Right lobe of liver (tissue), 6 donors: ENCODE measurements around the gene CLCN3. TPM values are rescaled to one million over a fixed set of nuclear protein-coding genes. Genes with fewer than 3 reads are reported as not detected.

Experiments
- ATAC-seq, 4 donors: fragments of 200-7000 bp; cut with Tn5 transposase; one replicate each; pipeline ENCODE4 v1.9.1; 2020; ENCODE audit warnings: mild to moderate bottlenecking in 4 of 4, moderate library complexity in 4 of 4
- DNase-seq, 3 donors: peaks; one replicate each; pipeline ENCODE4 v3.0.0-alpha.2; 2020
- H3K27ac ChIP-seq, 3 donors: fragments of 200-600 bp; one replicate each; pipeline ENCODE4 v1.8.0; 2022
- H3K27me3 ChIP-seq, 2 donors: fragments of 200-600 bp; one replicate each; pipeline ENCODE4 v1.8.0; 2022
- H3K36me3 ChIP-seq, 4 donors: fragments of 200-600 bp; sonication (generic) in 1 of 4; one replicate each; pipeline versions ENCODE4 v1.5.1 to v1.8.0; 2017 to 2022; ENCODE audit warnings: control low read depth in 1 of 4
- H3K4me1 ChIP-seq, 4 donors: fragments of 200-600 bp; sonication (generic) in 1 of 4; one replicate each; pipeline versions ENCODE4 v1.5.1 to v1.8.0; 2017 to 2022; ENCODE audit warnings: control low read depth in 1 of 4
- H3K4me3 ChIP-seq, 3 donors: fragments of 200-600 bp; one replicate each; pipeline ENCODE4 v1.8.0; 2022
- H3K9me3 ChIP-seq, 4 donors: fragments of 200-600 bp; sonication (generic) in 1 of 4; one replicate each; pipeline versions ENCODE4 v1.5.1 to v1.8.0; 2017 to 2022; ENCODE audit warnings: control low read depth in 1 of 4
- POLR2A ChIP-seq: fragments of 450-650 bp; IDR thresholded peaks from one replicate; pipeline ENCODE4 v1.6.1; 2017; ENCODE audit warnings: antibody characterized with exemption, mild to moderate bottlenecking
- WGBS: methylation state at CpG from one replicate; pipeline ENCODE4 v1.1.6; 2018; ENCODE audit warnings: low coverage, low lambda C conversion rate; ENCODE audit not compliant: insufficient coverage; ENCODE audit errors: missing lambda C conversion rate; 5-methylcytosine and 5-hydroxymethylcytosine counted together
- intact Hi-C, 2 donors: fragments of 100-400 bp; cut with DNase I; formaldehyde crosslinking; loops; one replicate each; pipeline versions ENCODE4 v1.11.2 to v1.14.1; 2022
- total RNA-seq, 6 experiments: library from RNA; depleted of rRNA in 2 of 6; stranded (reverse); fragments of >200 nt in 2 of 6; fragmentation: NEBNext Ultra II Directional in 3 of 6; extraction: Animal tissue kit (Norgen Biotek cat#: 25700) in 3 of 6; gene quantifications; one replicate each; pipeline versions ENCODE4 v1.1.0 to v1.2.4, GENCODE V29; 2016 to 2023
- TF ChIP-seq, protein P1 (sequence below), 4 donors: fragments of 200-600 bp in 3 of 4; fragments of 450-650 bp in 1 of 4; IDR thresholded peaks; one replicate each; pipeline versions ENCODE4 v1.5.1 to v1.8.0; 2016 to 2022; ENCODE audit warnings: antibody characterized with exemption in 4 of 4, mild to moderate bottlenecking in 2 of 4
- donor health status: DM: no; HTN: yes; CAD: no.
- donor health status: DM: no; HTN: no; CAD: no.
- donor health status: DM: no; HTN: no; CAD: no.
- donor health status: DM: no; HTN: yes; CAD: no.
- donor health status: DM: no; HTN: yes; CAD: no.

CLCN3 gene
- total RNA-seq, 6 experiments from 2014 or later: 17.0 to 29.4 (median 19.6) TPM

DNA sequence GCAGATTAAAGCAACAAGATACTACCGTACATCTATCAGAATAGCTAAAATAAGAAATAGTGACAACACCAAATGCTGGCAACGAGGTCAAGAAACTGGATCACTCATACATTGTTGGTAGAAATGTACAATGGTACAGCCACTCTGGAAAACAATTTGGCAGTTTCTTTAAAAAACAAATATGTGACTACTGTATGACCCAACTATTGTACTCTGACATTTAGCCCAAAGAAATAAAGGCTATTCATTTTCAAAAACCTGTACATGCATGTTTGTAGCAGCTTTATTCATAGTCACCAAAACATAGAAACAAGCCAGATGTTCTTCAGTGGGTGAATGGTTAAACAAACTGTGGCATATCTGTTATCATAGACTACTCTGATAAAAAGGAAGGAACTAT, 8.2 kb downstream of the CLCN3 start:
- Histone ChIP-seq H3K36me3 (no peaks in the 10 kb centered on the region), H3K9me3 (no peaks in the 10 kb centered on the region), H3K4me1 (peaks cover 0 to 8% (median 3%) of the 10 kb centered on the region in 4 donors), H3K4me3 (no peak overlapping the region), H3K27me3 (no peaks in the 10 kb centered on the region), H3K27ac (no peak overlapping the region)
- 73% methylated on average over 2 of the region's 2 CpGs for WGBS
- intact Hi-C loops: no loop called here
- no peak for ATAC-seq
- TF ChIP-seq POLR2A: no peak
- TF ChIP-seq, protein P1, sequence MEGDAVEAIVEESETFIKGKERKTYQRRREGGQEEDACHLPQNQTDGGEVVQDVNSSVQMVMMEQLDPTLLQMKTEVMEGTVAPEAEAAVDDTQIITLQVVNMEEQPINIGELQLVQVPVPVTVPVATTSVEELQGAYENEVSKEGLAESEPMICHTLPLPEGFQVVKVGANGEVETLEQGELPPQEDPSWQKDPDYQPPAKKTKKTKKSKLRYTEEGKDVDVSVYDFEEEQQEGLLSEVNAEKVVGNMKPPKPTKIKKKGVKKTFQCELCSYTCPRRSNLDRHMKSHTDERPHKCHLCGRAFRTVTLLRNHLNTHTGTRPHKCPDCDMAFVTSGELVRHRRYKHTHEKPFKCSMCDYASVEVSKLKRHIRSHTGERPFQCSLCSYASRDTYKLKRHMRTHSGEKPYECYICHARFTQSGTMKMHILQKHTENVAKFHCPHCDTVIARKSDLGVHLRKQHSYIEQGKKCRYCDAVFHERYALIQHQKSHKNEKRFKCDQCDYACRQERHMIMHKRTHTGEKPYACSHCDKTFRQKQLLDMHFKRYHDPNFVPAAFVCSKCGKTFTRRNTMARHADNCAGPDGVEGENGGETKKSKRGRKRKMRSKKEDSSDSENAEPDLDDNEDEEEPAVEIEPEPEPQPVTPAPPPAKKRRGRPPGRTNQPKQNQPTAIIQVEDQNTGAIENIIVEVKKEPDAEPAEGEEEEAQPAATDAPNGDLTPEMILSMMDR (IDR thresholded peaks at IDR 0.05): no peak
- DNase-seq: no peak

DNA sequence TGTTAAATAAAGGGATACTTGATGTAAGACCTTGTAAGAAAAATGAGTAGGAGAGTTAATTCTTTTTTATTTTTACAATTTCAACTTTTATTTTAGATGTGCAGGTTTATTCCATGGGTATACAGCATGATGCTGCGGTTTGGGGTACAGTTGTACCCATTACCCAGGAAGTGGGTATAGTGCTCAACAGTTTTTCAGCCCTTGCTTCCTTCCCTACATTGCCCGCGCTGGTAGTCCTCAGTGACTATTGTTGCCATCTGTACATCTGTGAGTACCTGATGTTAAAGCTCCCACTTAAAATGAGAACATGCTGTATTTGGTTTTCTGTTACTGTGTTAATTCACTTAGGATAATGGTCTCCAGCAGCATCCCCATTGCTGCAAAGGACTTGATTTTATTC, 9.7 kb downstream of the CLCN3 start:
- no peaks in the 10 kb centered on the region for H3K9me3 ChIP-seq
- no peak overlapping the region for H3K4me3 ChIP-seq
- TF ChIP-seq POLR2A: no peak
- TF ChIP-seq, protein P1 (IDR thresholded peaks at IDR 0.05): no peak
- WGBS: 97% methylated on average over 3 of the region's 3 CpGs
- DNase-seq (no peak), ATAC-seq (no peak)
- no peaks in the 10 kb centered on the region for H3K27me3 ChIP-seq
- H3K4me1 ChIP-seq: peaks cover 0 to 8% (median 3%) of the 10 kb centered on the region in 4 donors
- no peaks in the 10 kb centered on the region for H3K36me3 ChIP-seq
- intact Hi-C loops: no loop called here
- no peak overlapping the region for H3K27ac ChIP-seq

DNA sequence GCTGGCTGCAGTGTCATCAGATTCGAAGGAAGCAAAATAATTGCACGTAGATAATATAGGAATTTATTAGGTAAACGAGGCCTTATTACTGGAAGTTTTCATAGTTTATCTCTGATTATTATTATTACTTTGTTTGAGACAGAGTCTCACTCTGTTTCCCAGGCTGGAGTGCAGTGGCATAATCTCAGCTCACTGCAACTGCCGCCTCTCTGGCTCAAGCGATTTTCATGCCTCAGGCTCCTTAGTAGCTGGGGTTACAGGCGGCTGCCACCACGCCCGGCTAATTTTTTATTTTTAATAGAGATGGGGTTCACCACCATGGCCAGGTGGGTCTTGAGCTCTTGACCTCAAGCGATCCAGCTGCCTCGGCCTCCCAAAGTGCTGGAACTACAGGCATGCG, 12.5 kb downstream of the CLCN3 start:
- TF ChIP-seq, protein P1 (IDR thresholded peaks at IDR 0.05): no peak
- no peak for TF ChIP-seq POLR2A
- Histone ChIP-seq H3K4me3 (no peak overlapping the region), H3K27me3 (no peaks in the 10 kb centered on the region), H3K9me3 (no peaks in the 10 kb centered on the region), H3K4me1 (no peaks in the 10 kb centered on the region), H3K36me3 (peaks cover 0 to 6% (median 0%) of the 10 kb centered on the region in 4 donors), H3K27ac (no peak overlapping the region)
- DNase-seq: no peak
- ATAC-seq: no peak
- intact Hi-C loops: no loop called here
- 88% methylated on average over 8 of the region's 11 CpGs for WGBS

DNA sequence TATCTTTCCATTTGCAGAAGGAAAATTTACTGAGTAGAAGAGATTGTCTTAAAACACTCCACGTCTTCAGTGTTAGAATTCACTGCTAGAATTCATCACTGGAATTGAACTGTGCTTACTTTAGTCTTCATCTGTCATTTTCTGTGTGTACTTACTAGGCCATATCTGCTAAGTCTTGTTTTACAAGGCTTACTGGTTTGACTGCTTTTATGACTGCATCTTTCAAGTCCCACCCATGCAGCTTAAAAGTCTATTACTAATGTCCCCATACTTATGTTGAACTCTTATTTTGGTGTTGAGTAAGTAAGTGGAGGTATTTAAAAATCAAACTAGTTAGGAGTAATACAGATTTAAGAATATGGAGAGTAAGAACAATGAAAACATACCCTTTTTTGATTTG, 14.6 kb downstream of the CLCN3 start:
- no peak overlapping the region for H3K4me3 ChIP-seq
- no peak for DNase-seq
- intact Hi-C loops: no loop called here
- no peak overlapping the region for H3K27ac ChIP-seq
- H3K36me3 ChIP-seq: peaks cover 0 to 6% (median 0%) of the 10 kb centered on the region in 4 donors
- TF ChIP-seq POLR2A: no peak
- TF ChIP-seq, protein P1 (IDR thresholded peaks at IDR 0.05): no peak
- 86% methylated on average over 1 of the region's 1 CpG for WGBS
- H3K27me3 ChIP-seq: no peaks in the 10 kb centered on the region
- no peak for ATAC-seq
- H3K4me1 ChIP-seq: no peaks in the 10 kb centered on the region
- H3K9me3 ChIP-seq: no peaks in the 10 kb centered on the region

DNA sequence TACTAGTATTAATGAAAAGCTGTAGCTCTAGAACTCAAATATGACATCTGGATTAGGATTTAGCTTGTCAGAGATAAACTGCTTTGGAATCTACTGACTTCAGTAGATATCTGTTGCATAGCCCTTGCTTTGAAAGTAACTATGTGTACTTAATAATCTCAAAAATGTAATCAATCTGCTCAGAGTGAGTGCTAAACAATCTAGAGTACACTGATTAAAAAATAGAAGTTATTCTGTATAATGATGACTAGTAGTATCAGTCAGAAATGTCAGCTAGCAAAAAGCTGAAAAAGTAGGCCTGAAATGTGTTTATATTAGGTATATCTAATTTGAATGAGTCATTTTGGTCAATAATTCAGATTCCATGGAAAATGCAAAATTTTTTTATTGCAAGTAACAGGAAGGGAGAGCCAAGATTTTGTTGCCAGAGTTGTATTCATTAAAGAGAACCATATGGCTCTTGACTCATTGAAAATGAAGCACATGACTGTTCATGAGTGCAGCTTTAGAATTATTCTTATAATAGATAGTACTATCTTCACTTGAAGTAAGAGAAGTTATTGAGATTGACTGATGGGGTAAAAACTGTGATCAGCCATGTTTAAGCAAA, 20.0 kb downstream of the CLCN3 start:
- H3K27ac ChIP-seq: no peak overlapping the region
- ATAC-seq (no peak), DNase-seq (no peak)
- no peaks in the 10 kb centered on the region for H3K9me3 ChIP-seq
- TF ChIP-seq, protein P1 (IDR thresholded peaks at IDR 0.05): no peak
- no peak for TF ChIP-seq POLR2A
- H3K4me3 ChIP-seq: no peak overlapping the region
- no peaks in the 10 kb centered on the region for H3K27me3 ChIP-seq
- no peaks in the 10 kb centered on the region for H3K4me1 ChIP-seq
- peaks cover 0 to 6% (median 0%) of the 10 kb centered on the region in 4 donors for H3K36me3 ChIP-seq
- intact Hi-C loops: no loop called here
